ENCODE data around the gene SELENOP.

DNA sequence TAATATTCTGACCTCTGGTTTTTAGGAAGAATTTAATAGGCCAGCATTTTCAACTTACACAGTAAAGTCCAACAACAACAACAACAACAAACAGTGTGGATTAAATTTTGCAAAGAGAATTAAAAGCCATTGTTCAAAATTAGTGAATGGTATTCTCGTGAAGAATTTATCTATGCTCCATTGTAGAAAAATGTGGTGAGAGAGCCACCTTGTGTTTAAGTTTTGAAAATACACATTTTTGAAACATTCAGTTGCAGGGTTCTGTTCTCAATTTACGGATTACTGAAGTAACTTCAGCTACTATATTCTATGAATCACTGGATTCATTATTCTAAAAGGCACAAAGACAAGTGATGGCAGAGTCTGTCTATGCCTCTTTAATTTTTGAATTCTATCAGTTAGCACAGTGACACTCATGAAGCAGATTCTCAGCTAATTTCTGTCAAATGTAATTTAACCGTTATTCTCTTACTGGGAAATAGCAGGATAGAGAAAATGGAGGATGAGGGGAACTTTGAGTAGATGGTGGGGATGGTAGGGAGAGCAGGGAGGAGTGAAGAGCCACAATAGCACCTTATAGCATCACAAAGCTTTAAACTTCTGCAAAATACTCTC lies 44.1 kb downstream of the SELENOP start:
- TF ChIP-seq RARB (CRISPR knock-in tag; IDR thresholded peaks at IDR 0.05) (no peak), CSDC2 (CRISPR knock-in tag; IDR thresholded peaks at IDR 0.05) (no peak), ZC3H10 (CRISPR knock-in tag; IDR thresholded peaks at IDR 0.05) (no peak), SNAI2 (CRISPR knock-in tag; IDR thresholded peaks at IDR 0.05) (no peak), OSR1 (CRISPR knock-in tag; IDR thresholded peaks at IDR 0.05) (no peak), ARNTL (CRISPR knock-in tag; IDR thresholded peaks at IDR 0.05; ENCODE audit: borderline replicate concordance, low read depth) (no peak), ZFP30 (CRISPR knock-in tag; IDR thresholded peaks at IDR 0.05) (no peak), BACH2 (CRISPR knock-in tag; IDR thresholded peaks at IDR 0.05; ENCODE audit: borderline replicate concordance) (no peak), ZFP3 (CRISPR knock-in tag; IDR thresholded peaks at IDR 0.05) (no peak)
- TF ChIP-seq, protein P1, sequence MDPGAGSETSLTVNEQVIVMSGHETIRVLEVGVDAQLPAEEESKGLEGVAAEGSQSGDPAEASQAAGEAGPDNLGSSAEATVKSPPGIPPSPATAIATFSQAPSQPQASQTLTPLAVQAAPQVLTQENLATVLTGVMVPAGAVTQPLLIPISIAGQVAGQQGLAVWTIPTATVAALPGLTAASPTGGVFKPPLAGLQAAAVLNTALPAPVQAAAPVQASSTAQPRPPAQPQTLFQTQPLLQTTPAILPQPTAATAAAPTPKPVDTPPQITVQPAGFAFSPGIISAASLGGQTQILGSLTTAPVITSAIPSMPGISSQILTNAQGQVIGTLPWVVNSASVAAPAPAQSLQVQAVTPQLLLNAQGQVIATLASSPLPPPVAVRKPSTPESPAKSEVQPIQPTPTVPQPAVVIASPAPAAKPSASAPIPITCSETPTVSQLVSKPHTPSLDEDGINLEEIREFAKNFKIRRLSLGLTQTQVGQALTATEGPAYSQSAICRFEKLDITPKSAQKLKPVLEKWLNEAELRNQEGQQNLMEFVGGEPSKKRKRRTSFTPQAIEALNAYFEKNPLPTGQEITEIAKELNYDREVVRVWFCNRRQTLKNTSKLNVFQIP (CRISPR knock-in tag; IDR thresholded peaks at IDR 0.05; ENCODE audit: borderline replicate concordance, low read depth), result no peak
- TF ChIP-seq, protein P2, sequence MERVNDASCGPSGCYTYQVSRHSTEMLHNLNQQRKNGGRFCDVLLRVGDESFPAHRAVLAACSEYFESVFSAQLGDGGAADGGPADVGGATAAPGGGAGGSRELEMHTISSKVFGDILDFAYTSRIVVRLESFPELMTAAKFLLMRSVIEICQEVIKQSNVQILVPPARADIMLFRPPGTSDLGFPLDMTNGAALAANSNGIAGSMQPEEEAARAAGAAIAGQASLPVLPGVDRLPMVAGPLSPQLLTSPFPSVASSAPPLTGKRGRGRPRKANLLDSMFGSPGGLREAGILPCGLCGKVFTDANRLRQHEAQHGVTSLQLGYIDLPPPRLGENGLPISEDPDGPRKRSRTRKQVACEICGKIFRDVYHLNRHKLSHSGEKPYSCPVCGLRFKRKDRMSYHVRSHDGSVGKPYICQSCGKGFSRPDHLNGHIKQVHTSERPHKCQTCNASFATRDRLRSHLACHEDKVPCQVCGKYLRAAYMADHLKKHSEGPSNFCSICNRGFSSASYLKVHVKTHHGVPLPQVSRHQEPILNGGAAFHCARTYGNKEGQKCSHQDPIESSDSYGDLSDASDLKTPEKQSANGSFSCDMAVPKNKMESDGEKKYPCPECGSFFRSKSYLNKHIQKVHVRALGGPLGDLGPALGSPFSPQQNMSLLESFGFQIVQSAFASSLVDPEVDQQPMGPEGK (CRISPR knock-in tag; IDR thresholded peaks at IDR 0.05; ENCODE audit: borderline replicate concordance), result no peak
- TF ChIP-seq, protein P3, sequence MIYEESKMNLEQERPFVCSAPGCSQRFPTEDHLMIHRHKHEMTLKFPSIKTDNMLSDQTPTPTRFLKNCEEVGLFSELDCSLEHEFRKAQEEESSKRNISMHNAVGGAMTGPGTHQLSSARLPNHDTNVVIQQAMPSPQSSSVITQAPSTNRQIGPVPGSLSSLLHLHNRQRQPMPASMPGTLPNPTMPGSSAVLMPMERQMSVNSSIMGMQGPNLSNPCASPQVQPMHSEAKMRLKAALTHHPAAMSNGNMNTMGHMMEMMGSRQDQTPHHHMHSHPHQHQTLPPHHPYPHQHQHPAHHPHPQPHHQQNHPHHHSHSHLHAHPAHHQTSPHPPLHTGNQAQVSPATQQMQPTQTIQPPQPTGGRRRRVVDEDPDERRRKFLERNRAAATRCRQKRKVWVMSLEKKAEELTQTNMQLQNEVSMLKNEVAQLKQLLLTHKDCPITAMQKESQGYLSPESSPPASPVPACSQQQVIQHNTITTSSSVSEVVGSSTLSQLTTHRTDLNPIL (CRISPR knock-in tag; IDR thresholded peaks at IDR 0.05; ENCODE audit: low read depth), result no peak
